Stimulated activated CD4-positive, alpha-beta T cell treated with anti-CD3 and anti-CD28 coated beads, Interleukin-4, amount 100 ng/mL, for 24 hours (primary cell): ENCODE data around the gene MORC2.
A peak's percentile ranks its signal among the peaks of the same experiment; 100 is the strongest.

ENCODE experiments used
- DNase-seq: peaks from one replicate; pipeline ENCODE4 v3.0.0-alpha.2; 2020

MORC2 gene

DNA sequence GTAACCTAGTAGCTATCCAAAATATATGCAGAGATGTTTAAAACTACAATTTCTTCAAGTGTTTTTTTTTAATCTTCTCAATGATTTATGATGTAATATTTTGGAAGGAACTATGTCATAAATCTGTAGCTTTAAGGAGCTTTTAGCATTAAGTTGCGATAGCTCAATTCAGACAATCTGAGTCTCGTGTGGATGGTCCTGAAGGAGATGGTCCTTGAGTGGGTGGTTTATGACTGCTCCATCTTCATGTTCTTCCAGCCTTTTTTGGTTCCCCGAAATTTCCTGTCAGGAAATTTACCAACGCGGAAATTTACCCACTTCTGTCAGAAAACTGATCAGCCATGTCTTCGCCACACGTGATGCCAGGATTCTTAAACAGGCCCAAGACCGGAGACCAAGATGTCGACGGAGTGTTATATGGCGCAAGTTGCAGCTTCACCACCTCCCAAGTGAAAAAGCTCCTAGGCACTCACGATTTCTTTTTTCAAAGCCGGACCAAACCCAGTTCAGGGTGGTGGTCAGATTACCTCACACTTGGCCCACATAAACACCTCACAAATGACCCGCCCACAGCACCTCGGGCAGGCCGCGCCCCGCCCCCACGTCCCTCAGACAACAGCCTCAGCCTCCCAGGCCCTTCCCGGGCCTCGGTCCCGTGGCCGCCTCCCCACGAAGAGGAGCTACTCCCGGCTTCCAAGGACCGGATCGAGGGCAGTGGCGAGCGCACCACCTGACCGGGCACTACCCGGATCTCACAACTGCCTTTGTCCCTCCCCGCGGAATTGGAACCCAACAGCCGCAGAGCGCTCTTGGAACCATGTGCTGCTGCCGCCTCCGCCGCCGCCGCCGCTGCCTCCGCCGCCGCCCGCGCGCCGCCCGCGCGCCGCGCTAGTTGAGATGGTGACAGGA is at the start of gene MORC2:
TSS of gene MORC2 (minus strand) at position 760 of the 909 bp plus-strand sequence. CDS start 885 bp downstream, outside the sequence.
- no peak for DNase-seq

GRCh38 chr22:31005535-31005934 is 37.0 kb upstream of the MORC2 start:
- DNase-seq = no peak

GRCh38 chr22:31001124-31001770 is 32.7 kb upstream of the MORC2 start:
- no peak for DNase-seq

GRCh38 chr22:30998329-30998728 is 29.8 kb upstream of the MORC2 start:
- DNase-seq = no peak

- DNase-seq = no peak
Observed at GRCh38 chr22:30996462-30996861, 27.9 kb upstream of the MORC2 start.

DNA sequence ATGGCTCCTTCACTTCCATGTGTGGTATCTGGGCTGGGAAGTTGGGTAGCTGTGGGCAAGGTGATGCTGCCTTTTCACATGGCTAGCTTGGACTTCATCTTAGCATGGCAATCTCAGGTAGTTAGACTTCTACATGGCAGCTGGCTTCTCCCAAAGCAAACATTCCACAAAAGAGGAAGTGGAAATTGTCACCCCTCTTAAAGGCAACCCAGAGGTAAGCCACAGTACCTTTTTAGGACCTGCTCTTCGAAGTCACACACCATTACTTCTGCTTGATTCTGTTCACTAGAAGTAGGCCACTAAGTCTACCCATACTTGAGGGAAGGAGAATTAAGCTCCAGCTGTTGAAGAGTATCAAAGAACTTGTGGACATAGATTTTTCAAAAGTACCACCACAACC is 26.4 kb upstream of the MORC2 start:
- DNase-seq = no peak

DNA sequence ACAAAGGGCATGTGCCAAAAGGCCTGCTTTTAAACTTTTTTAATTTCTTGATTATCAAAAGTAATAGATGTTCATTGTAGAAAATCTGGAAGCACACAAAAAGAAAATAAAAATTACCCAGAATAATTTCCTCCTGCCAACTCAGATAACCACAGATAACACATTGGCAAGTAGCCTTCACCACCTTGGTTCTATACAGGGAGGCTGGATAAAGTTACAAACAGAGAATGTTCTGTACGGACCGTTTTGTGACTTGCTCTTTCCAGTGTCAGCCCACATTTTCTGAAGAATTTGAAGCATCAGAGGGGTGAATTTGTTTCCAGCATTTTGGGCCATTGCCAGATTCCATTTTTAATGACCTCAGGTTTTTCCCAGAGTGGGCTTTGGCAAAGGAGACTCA is 24.0 kb upstream of the MORC2 start:
- DNase-seq = no peak

- DNase-seq = no peak
Observed at GRCh38 chr22:30990690-30991089, 22.1 kb upstream of the MORC2 start.

- DNase-seq = no peak
Observed at GRCh38 chr22:30989474-30989873, 20.9 kb upstream of the MORC2 start.

GRCh38 chr22:30985561-30986208 is 17.1 kb upstream of the MORC2 start:
- no peak for DNase-seq

DNA sequence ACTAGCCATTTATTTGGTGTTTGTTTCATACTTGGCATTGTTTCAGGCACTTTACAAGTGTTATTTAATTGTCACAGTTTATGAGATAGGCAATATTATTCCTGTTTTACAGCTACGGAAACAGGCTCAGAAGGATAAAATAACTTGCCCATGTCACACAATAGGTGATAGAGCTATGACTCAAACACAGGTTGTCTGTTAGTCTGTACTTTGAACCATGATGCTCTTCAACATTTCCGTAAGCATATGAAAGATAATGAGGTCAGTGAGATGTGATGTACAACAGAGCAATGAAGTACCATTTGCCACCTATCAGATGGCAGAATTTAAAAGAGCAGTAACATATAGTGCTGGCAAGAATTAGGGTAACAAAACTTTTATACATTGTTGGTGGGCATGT is 15.7 kb upstream of the MORC2 start:
- DNase-seq = no peak

DNA sequence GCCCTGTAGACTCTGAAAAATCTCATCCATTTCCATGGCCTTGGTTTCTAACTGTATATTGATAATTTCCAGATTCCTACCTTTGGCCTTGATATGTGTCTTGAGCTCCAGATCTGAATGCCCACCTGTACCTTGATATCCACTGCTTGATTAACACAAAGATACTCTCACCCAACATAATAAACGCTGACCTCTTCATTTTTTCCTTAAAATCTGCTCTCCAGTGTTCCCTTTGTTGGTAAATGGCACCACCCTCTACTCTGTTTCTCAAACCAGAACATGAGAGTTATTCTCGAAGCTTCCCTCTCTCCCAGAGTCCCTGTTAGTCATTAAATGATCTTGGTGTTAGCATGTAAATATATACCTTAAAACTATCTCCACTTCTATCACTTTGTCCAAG is 13.9 kb upstream of the MORC2 start:
- DNase-seq = no peak

GRCh38 chr22:30979932-30980331 is 11.4 kb upstream of the MORC2 start:
- DNase-seq = no peak

GRCh38 chr22:30978304-30978962 is 9.9 kb upstream of the MORC2 start:
- DNase-seq = no peak

- no peak for DNase-seq
Observed at GRCh38 chr22:30970356-30970746, 1.8 kb upstream of the MORC2 start.

GRCh38 chr22:30969532-30970355 is 1.2 kb upstream of the MORC2 start:
- peak; percentile 35 for DNase-seq

GRCh38 chr22:30968924-30969531 is 454 bp upstream of the MORC2 start, which contains the start of gene TUG1:
TSS of gene TUG1 (plus strand) at chr22:30969265.
- peak; percentile 98 for DNase-seq

DNA sequence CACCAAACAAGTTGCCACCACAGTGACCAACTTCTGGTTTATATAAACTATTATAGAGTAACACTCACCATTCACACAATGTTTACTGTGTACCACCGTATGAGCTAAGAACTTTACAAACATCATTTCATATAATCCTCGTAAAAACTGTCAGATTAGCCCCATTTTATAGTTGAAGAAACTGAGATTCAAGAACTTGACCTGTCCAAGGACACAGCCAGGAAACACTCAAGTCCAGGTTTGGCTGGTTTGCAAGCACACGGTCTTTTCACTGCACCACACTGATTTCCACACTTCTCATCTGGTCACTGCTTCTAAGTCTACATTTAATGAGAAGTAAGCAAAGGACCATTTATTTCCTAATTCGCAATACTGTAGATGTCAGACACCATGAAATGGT is 3.7 kb downstream of the MORC2 start:
- no peak for DNase-seq

- no peak for DNase-seq
Observed at GRCh38 chr22:30955153-30955552, 13.4 kb downstream of the MORC2 start.

DNA sequence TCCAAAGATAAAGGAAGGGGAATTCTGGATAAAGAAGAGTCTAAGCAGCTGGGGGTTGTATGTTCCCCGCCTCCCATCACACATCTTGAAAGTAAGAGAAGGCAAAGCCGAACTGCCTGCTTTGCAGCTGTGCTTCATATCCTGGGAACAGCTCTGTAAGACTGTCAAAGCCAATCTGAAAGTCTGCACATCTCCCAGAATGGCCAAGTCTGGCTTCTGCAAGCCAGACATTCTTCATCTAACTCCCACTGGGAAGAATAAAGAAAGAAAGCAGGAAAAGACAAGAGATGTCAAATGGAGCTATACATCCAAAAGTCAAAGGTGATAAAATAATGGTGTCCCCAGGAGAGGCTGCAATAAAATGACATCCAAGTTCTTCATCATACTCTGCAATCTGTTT is 15.4 kb downstream of the MORC2 start:
- DNase-seq = no peak

DNA sequence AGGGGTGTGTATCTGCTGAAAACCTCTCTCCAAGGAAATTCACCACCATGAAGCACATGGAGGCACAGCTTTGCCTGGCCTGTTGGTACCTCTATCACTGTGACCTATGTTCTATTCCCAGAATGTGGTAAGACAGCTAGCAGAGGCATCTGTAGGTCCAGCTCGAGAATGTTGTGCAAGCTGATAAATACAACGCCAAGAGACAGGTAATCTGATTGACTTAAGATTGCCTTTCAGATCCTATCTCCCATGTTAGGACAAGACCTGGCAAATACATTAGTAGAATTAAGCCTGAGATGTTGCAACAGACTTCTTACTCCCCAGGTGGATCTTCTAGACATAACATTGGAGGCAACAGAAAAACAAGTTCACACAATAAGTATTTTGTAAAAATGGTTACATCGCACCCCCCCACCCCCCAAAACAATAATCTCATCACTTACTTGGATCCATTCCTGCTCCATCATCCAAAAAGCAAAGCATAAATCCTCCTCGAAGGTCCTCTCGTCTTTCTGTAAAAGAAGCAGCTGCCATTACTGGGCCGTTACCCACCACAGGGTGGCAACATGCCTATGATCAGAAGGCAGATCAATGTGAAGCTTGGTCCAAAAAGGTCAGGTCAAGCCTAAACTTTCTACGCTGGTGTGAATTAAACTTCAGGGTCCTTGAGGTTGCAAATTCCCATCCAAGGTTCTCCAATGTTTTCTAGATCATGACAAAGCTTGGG is 18.5 kb downstream of the MORC2 start:
- DNase-seq = no peak
